Stimulated activated CD4-positive, alpha-beta T cell treated with anti-CD3 and anti-CD28 coated beads, Interleukin-2, amount 100 ng/mL, for 4 hours (primary cell): ENCODE measurements around the gene UNC5C.

ENCODE experiments used
- DNase-seq: peaks from one replicate; pipeline ENCODE4 v3.0.0-alpha.2; 2020; ENCODE audit warnings: low read depth

The UNC5C gene

GRCh38 chr4:95546866-95547714 is 1.7 kb downstream of the UNC5C start:
- DNase-seq: no peak

- DNase-seq: no peak
These were observed 2.6 kb downstream of the UNC5C start for GRCh38 chr4:95546221-95546620.

- DNase-seq: no peak
These were observed 3.2 kb downstream of the UNC5C start for GRCh38 chr4:95545546-95545945.

- DNase-seq: no peak
These were observed 4.4 kb downstream of the UNC5C start for GRCh38 chr4:95544113-95545103.

- DNase-seq: no peak
These were observed 6.7 kb downstream of the UNC5C start for GRCh38 chr4:95541889-95542607.

GRCh38 chr4:95541094-95541493 is 7.7 kb downstream of the UNC5C start:
- no peak for DNase-seq

- DNase-seq: no peak
These were observed 8.5 kb downstream of the UNC5C start for GRCh38 chr4:95540227-95540626.

- no peak for DNase-seq
These were observed 9.7 kb downstream of the UNC5C start for GRCh38 chr4:95539106-95539505.

- DNase-seq: no peak
These were observed 10.8 kb downstream of the UNC5C start for GRCh38 chr4:95537863-95538488.

GRCh38 chr4:95537191-95537590 is 11.6 kb downstream of the UNC5C start:
- no peak for DNase-seq

- DNase-seq: no peak
These were observed 12.1 kb downstream of the UNC5C start for GRCh38 chr4:95536650-95537049.

- no peak for DNase-seq
These were observed 13.6 kb downstream of the UNC5C start for GRCh38 chr4:95535180-95535579.

GRCh38 chr4:95534032-95534431 is 14.7 kb downstream of the UNC5C start:
- DNase-seq: no peak

GRCh38 chr4:95533254-95533653 is 15.5 kb downstream of the UNC5C start:
- no peak for DNase-seq

GRCh38 chr4:95532305-95532704 is 16.5 kb downstream of the UNC5C start:
- DNase-seq: no peak

- no peak for DNase-seq
These were observed 17.6 kb downstream of the UNC5C start for GRCh38 chr4:95531141-95531540.

- DNase-seq: no peak
These were observed 18.8 kb downstream of the UNC5C start for GRCh38 chr4:95529946-95530345.

GRCh38 chr4:95528388-95528948 is 20.3 kb downstream of the UNC5C start:
- no peak for DNase-seq

GRCh38 chr4:95526075-95526474 is 22.7 kb downstream of the UNC5C start:
- no peak for DNase-seq

- no peak for DNase-seq
These were observed 24.0 kb downstream of the UNC5C start for GRCh38 chr4:95524729-95525128.

- no peak for DNase-seq
These were observed 24.6 kb downstream of the UNC5C start for GRCh38 chr4:95524184-95524583.
